ENCODE results near the gene COPG1.

- no peak for TF ChIP-seq CTCF (IDR thresholded peaks at IDR 0.05)
- no peak for TF ChIP-seq REST (IDR thresholded peaks at IDR 0.05; ENCODE audit: insufficient read depth in 1 of 2, low read depth in 2 of 2, low read length in 1 of 2)
- TF ChIP-seq POLR2AphosphoS5 (IDR thresholded peaks at IDR 0.05; ENCODE audit: low read depth, low read length), result no peak
- TF ChIP-seq TCF7L2 (IDR thresholded peaks at IDR 0.05; ENCODE audit: low read depth, low read length), result no peak
- TF ChIP-seq SIN3A (IDR thresholded peaks at IDR 0.05; ENCODE audit: borderline replicate concordance, insufficient read depth, low read depth, low read length), result no peak
Measured at GRCh38 chr3:129324855-129325254, 75.4 kb downstream of the COPG1 start.

Measured in Panc1 (cell line).